OCI-LY1 (cell line): Measurements from ENCODE around the gene SNX20.

Experiments
- H2AFZ ChIP-seq: fragments of 200-600 bp; sonication (generic), shearing (Covaris generic); 2 replicates; pipeline ENCODE4 v1.6.0; 2014; ENCODE audit warnings: antibody characterized with exemption, mild to moderate bottlenecking, low read length
- H3F3A ChIP-seq: fragments of 200-600 bp; sonication (generic), shearing (Covaris generic); 2 replicates; pipeline ENCODE4 v1.6.0; 2014; ENCODE audit warnings: mild to moderate bottlenecking, antibody characterized with exemption, low read length, moderate library complexity; ENCODE audit not compliant: insufficient read depth
- H3K27ac ChIP-seq: fragments of 200-600 bp; sonication (generic); 2 replicates; pipeline ENCODE4 v1.5.1; 2014; ENCODE audit warnings: low read length, mixed run types, mild to moderate bottlenecking, low read depth; ENCODE audit not compliant: poor library complexity, severe bottlenecking
- H3K27me3 ChIP-seq: fragments of 200-600 bp; sonication (generic); 2 replicates; pipeline ENCODE4 v1.6.0; 2014; ENCODE audit warnings: antibody characterized with exemption, mild to moderate bottlenecking, low read length, moderate library complexity; ENCODE audit not compliant: insufficient read depth
- H3K36me3 ChIP-seq: fragments of 200-600 bp; sonication (generic); 2 replicates; pipeline ENCODE4 v1.6.1; 2014; ENCODE audit warnings: mild to moderate bottlenecking, antibody characterized with exemption, low read length, moderate library complexity, mixed read lengths; ENCODE audit not compliant: insufficient read depth
- H3K4me1 ChIP-seq: fragments of 200-600 bp; sonication (generic); 2 replicates; pipeline ENCODE4 v1.5.1; 2014; ENCODE audit warnings: mild to moderate bottlenecking, low read length, moderate library complexity; ENCODE audit not compliant: insufficient read depth, severe bottlenecking
- H3K4me2 ChIP-seq: fragments of 200-600 bp; sonication (generic), shearing (Covaris generic); 2 replicates; pipeline ENCODE4 v1.6.1; 2014; ENCODE audit warnings: low read length
- H3K4me3 ChIP-seq: fragments of 200-600 bp; sonication (generic); 2 replicates; pipeline ENCODE4 v1.5.1; 2014; ENCODE audit warnings: low read length, low read depth, mild to moderate bottlenecking, mixed read lengths; ENCODE audit not compliant: poor library complexity, severe bottlenecking
- H3K79me2 ChIP-seq: fragments of 200-600 bp; shearing (Covaris generic); 2 replicates; pipeline ENCODE4 v1.6.1; 2016; ENCODE audit warnings: mixed run types, low read length, mixed read lengths; ENCODE audit not compliant: insufficient read depth
- H3K9ac ChIP-seq: fragments of 200-600 bp; sonication (generic), shearing (Covaris generic); 2 replicates; pipeline ENCODE4 v1.6.1; 2014; ENCODE audit warnings: mild to moderate bottlenecking, low read length, mixed read lengths
- H3K9me2 ChIP-seq: fragments of 200-600 bp; sonication (generic), shearing (Covaris generic); 2 replicates; pipeline ENCODE4 v1.6.1; 2014; ENCODE audit warnings: low read depth, mild to moderate bottlenecking, low read length, mixed read lengths
- H3K9me3 ChIP-seq: fragments of 200-600 bp; shearing (Covaris generic); 2 replicates; pipeline ENCODE4 v1.6.1; 2014; ENCODE audit warnings: low read length, mixed read lengths
- H4K20me1 ChIP-seq: fragments of 200-600 bp; sonication (generic), shearing (Covaris generic); 2 replicates; pipeline ENCODE4 v1.6.0; 2016; ENCODE audit warnings: mild to moderate bottlenecking, low read length; ENCODE audit not compliant: insufficient read depth
- EZH2 ChIP-seq: fragments of 200-600 bp; sonication (generic), shearing (Covaris generic); IDR thresholded peaks from 2 replicates; pipeline ENCODE4 v1.8.0; 2017; ENCODE audit warnings: borderline replicate concordance, mixed run types, mild to moderate bottlenecking, antibody characterized with exemption, low read length, moderate library complexity, mixed read lengths
- TF ChIP-seq, protein P1 (sequence below): fragments of 200-600 bp; sonication (generic), shearing (Covaris generic); IDR thresholded peaks from 2 replicates; pipeline ENCODE4 v1.5.1; 2017; ENCODE audit warnings: mild to moderate bottlenecking, antibody characterized with exemption, low read length, moderate library complexity, mixed read lengths

The SNX20 gene

DNA sequence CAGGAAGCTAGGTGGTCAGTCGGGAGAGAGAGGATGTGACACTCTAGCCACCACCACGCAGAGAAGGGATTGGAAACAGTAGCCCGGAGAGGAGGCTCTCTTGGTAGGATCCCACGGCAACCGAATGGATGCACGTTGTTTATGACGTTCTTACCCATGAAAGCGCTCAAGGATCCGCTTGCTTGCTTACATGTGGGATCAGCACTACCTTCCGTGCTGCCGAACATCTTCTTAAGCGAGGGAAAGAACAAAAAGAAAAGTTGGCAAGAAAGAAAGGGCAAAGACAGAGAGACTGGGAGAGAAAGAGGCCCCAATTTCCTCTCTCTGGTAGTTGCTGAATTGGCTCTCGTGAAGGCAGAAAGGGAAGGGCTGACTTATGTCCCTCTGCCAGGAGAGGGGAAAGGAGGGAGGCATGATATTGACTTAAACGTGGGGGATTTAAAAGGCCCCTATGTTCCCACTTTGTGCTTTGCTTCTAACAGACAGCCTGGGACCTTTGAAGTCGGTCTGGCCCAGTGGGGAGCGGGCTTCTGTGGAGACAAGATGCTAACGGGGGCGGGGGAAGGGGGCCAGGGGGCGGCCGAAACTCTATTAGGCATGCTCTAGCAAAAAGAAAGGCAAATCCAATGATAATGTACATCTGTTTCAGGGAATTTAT, 35.4 kb downstream of the SNX20 start:
- Histone ChIP-seq H3K9me3 (no peaks in the 10 kb centered on the region), H3K36me3 (no peaks in the 10 kb centered on the region), H3K79me2 (no peaks in the 10 kb centered on the region), H3K9me2 (no peaks in the 10 kb centered on the region), H3K4me2 (no peak overlapping the region), H4K20me1 (no peaks in the 10 kb centered on the region), H3K27ac (no peak overlapping the region), H3K4me1 (no peaks in the 10 kb centered on the region), H3K9ac (no peak overlapping the region), H3K4me3 (no peak overlapping the region), H3F3A (no peaks in the 10 kb centered on the region), H2AFZ (no peak overlapping the region), H3K27me3 (peaks cover 4% of the 10 kb centered on the region; the same call in 1 of the 2 replicates)
- TF ChIP-seq EZH2 = no peak
- TF ChIP-seq, protein P1, sequence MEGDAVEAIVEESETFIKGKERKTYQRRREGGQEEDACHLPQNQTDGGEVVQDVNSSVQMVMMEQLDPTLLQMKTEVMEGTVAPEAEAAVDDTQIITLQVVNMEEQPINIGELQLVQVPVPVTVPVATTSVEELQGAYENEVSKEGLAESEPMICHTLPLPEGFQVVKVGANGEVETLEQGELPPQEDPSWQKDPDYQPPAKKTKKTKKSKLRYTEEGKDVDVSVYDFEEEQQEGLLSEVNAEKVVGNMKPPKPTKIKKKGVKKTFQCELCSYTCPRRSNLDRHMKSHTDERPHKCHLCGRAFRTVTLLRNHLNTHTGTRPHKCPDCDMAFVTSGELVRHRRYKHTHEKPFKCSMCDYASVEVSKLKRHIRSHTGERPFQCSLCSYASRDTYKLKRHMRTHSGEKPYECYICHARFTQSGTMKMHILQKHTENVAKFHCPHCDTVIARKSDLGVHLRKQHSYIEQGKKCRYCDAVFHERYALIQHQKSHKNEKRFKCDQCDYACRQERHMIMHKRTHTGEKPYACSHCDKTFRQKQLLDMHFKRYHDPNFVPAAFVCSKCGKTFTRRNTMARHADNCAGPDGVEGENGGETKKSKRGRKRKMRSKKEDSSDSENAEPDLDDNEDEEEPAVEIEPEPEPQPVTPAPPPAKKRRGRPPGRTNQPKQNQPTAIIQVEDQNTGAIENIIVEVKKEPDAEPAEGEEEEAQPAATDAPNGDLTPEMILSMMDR = no peak

- Histone ChIP-seq H2AFZ (no peak overlapping the region), H3K79me2 (no peaks in the 10 kb centered on the region), H3K27ac (no peak overlapping the region), H3K4me3 (no peak overlapping the region), H3K4me1 (no peaks in the 10 kb centered on the region), H3K9me2 (no peaks in the 10 kb centered on the region), H3K9ac (no peak overlapping the region), H3F3A (no peaks in the 10 kb centered on the region), H3K4me2 (no peak overlapping the region), H3K9me3 (no peaks in the 10 kb centered on the region), H3K36me3 (no peaks in the 10 kb centered on the region), H3K27me3 (peaks cover 4% of the 10 kb centered on the region; the same call in 1 of the 2 replicates), H4K20me1 (no peaks in the 10 kb centered on the region)
- TF ChIP-seq, protein P1 = peak; percentile 38; the same call in 1 of the 2 replicates
- no peak for TF ChIP-seq EZH2
Measured at GRCh38 chr16:50644729-50645128, 36.4 kb downstream of the SNX20 start.

- Histone ChIP-seq H3K4me1 (no peaks in the 10 kb centered on the region), H3K9ac (no peak overlapping the region), H3F3A (no peaks in the 10 kb centered on the region), H4K20me1 (no peaks in the 10 kb centered on the region), H3K79me2 (no peaks in the 10 kb centered on the region), H3K9me3 (no peaks in the 10 kb centered on the region), H3K4me2 (no peak overlapping the region), H2AFZ (no peak overlapping the region), H3K27me3 (peaks cover 4% of the 10 kb centered on the region; the same call in 1 of the 2 replicates), H3K27ac (no peak overlapping the region), H3K36me3 (no peaks in the 10 kb centered on the region), H3K9me2 (no peaks in the 10 kb centered on the region), H3K4me3 (no peak overlapping the region)
- TF ChIP-seq, protein P1 = no peak
- no peak for TF ChIP-seq EZH2
Measured at GRCh38 chr16:50644245-50644644, 36.9 kb downstream of the SNX20 start.
